HL-60 (cell line): ENCODE results near the gene SLC7A6.

Experiments
- DNase-seq, 2 experiments: peaks; one replicate each; pipeline ENCODE4 v3.0.0-alpha.2; 2010 to 2020; ENCODE audit warnings: low read depth in 1 of 2, low spot score in 1 of 2
- H3K27ac ChIP-seq: fragments of 250-450 bp; sonication (Bioruptor Pico); replicated peaks from 2 replicates; pipeline ENCODE4 v1.5.1; 2020; ENCODE audit warnings: mild to moderate bottlenecking, moderate library complexity
- H3K27me3 ChIP-seq: fragments of 250-450 bp; sonication (Bioruptor Pico); 2 replicates; pipeline ENCODE4 v1.5.1; 2021; ENCODE audit warnings: mild to moderate bottlenecking, moderate library complexity; ENCODE audit not compliant: insufficient read depth, poor library complexity, severe bottlenecking
- H3K4me3 ChIP-seq: replicated peaks from 2 replicates; pipeline ENCODE4 v1.5.1; 2011; ENCODE audit warnings: mild to moderate bottlenecking, control low read depth, low read length; ENCODE audit not compliant: insufficient read depth
- GABPA ChIP-seq: IDR thresholded peaks from 2 replicates; pipeline ENCODE4 v1.6.1; 2012; ENCODE audit warnings: low read depth
- POLR2AphosphoS5 ChIP-seq: IDR thresholded peaks from 2 replicates; pipeline ENCODE4 v1.6.1; 2012; ENCODE audit warnings: low read depth
- REST ChIP-seq: IDR thresholded peaks from 2 replicates; pipeline ENCODE4 v1.6.1; 2012; ENCODE audit warnings: low read depth; ENCODE audit not compliant: insufficient replicate concordance
- SPI1 ChIP-seq: IDR thresholded peaks from 2 replicates; pipeline ENCODE4 v1.6.1; 2012; ENCODE audit warnings: low read depth, mild to moderate bottlenecking, borderline replicate concordance
- TF ChIP-seq, protein P1 (sequence below): IDR thresholded peaks from one replicate; pipeline ENCODE4 v1.5.1; 2011; ENCODE audit warnings: low read length, control low read depth, inconsistent platforms; ENCODE audit not compliant: insufficient read depth

The SLC7A6 gene

DNA sequence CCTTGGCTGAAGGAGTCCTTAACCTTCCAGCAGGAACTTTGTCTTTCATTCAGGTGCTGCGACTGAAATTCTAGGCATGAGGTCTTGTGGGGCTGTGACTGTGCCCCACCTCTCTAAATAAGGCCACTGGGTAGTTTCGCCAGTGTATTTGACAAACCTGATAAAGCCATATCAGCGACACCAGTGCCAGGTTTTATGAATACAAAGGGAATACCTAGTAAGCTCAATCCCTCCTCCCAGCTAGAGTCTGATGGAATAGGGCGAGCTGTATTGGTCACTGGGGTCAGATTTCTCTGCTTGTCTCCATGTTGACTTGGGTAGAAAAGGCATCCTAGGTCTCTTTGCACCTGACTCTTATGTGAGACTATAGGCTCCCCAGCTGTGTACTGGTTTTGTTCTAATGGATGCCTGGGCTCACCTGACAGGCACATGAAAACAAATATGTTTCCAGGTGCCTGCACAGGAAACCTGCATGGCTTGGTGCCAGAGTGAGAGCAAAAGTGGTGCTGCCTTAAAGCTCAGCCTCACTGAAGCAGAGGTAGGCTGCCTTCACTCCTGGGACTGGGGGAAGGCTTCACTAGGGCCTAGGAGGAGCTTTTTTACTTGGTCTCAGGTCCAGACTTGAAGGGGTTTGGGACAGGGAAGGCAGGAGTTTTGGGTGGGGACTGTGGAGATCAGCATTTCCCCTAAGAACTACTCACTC, 8.3 kb downstream of the SLC7A6 start:
- H3K4me3 ChIP-seq, result no peak overlapping the region
- no peak for DNase-seq
- TF ChIP-seq POLR2AphosphoS5 (no peak), GABPA (no peak), SPI1 (no peak), REST (no peak)
- TF ChIP-seq, protein P1, sequence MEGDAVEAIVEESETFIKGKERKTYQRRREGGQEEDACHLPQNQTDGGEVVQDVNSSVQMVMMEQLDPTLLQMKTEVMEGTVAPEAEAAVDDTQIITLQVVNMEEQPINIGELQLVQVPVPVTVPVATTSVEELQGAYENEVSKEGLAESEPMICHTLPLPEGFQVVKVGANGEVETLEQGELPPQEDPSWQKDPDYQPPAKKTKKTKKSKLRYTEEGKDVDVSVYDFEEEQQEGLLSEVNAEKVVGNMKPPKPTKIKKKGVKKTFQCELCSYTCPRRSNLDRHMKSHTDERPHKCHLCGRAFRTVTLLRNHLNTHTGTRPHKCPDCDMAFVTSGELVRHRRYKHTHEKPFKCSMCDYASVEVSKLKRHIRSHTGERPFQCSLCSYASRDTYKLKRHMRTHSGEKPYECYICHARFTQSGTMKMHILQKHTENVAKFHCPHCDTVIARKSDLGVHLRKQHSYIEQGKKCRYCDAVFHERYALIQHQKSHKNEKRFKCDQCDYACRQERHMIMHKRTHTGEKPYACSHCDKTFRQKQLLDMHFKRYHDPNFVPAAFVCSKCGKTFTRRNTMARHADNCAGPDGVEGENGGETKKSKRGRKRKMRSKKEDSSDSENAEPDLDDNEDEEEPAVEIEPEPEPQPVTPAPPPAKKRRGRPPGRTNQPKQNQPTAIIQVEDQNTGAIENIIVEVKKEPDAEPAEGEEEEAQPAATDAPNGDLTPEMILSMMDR, result no peak
- H3K27ac ChIP-seq, result no peak overlapping the region
- no peaks in the 10 kb centered on the region for H3K27me3 ChIP-seq

GRCh38 chr16:68273459-68273858, 9.1 kb downstream of the SLC7A6 start:
- H3K27ac ChIP-seq, result no peak overlapping the region
- TF ChIP-seq POLR2AphosphoS5 (no peak), SPI1 (no peak)
- TF ChIP-seq, protein P1, result no peak
- no peak for DNase-seq
- H3K4me3 ChIP-seq, result no peak overlapping the region
- H3K27me3 ChIP-seq, result no peaks in the 10 kb centered on the region

DNA sequence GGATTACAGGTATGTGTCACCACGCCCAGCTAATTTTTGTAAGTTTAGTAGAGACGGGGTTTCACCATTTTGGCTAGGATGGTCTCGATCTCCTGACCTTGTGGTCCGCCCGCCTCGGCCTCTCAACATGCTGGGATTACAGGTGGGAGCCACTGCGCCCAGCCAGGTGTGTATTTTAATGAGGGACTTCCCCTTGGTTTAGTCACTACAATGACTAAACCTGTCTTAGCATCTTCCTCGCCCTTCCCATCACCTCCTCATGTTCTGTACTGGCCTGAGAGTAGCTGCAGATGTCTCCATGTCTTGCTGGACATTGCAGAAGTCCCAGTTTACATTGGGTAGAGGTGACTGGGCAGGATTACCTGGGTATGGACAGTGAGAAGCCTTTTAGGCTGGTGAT, 9.6 kb downstream of the SLC7A6 start:
- Histone ChIP-seq H3K27me3 (no peaks in the 10 kb centered on the region), H3K27ac (no peak overlapping the region), H3K4me3 (no peak overlapping the region)
- TF ChIP-seq SPI1, result no peak
- no peak for TF ChIP-seq POLR2AphosphoS5
- TF ChIP-seq, protein P1, result no peak
- TF ChIP-seq GABPA, result no peak
- no peak for DNase-seq

DNA sequence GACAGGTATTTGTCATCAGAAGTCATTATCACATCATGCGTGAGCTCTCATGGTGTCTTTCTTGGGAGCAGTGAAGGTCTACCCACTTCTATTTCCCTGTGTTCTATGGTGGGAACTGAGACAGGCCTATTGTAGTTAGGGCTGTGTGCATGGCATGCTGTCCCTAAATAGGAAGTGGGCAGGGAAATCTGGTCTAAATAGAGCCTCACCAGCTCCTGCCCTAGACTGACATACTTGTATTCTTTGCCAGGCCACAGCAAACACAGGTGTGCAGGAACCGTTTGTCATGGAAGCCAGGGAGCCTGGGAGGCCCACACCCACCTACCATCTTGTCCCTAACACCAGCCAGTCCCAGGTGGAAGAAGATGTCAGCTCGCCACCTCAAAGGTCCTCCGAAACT, 10.1 kb downstream of the SLC7A6 start:
- no peak for DNase-seq
- no peak overlapping the region for H3K4me3 ChIP-seq
- TF ChIP-seq, protein P1, result no peak
- no peak for TF ChIP-seq SPI1
- no peak for TF ChIP-seq POLR2AphosphoS5
- TF ChIP-seq GABPA, result no peak
- no peak for TF ChIP-seq REST
- no peak overlapping the region for H3K27ac ChIP-seq
- H3K27me3 ChIP-seq, result no peaks in the 10 kb centered on the region
